Fibroblast of skin of scalp (primary cell): ENCODE data around the gene ELFN1.

Source experiments
- DNase-seq: peaks from one replicate; pipeline ENCODE4 v3.0.0-alpha.2; 2013

Gene ELFN1

GRCh38 chr7:1677206-1678080 lies 7.4 kb downstream of the ELFN1 start:
- DNase-seq = no peak

- DNase-seq = no peak
Measured at GRCh38 chr7:1678081-1678543, 8.0 kb downstream of the ELFN1 start.

GRCh38 chr7:1678571-1679325 lies 8.7 kb downstream of the ELFN1 start:
- DNase-seq = no peak

- DNase-seq = no peak
Measured at GRCh38 chr7:1679326-1679965, 9.4 kb downstream of the ELFN1 start.

- DNase-seq = no peak
Measured at GRCh38 chr7:1679966-1680730, 10.1 kb downstream of the ELFN1 start.

- no peak for DNase-seq
Measured at GRCh38 chr7:1681581-1681980, 11.5 kb downstream of the ELFN1 start.

- DNase-seq = no peak
Measured at GRCh38 chr7:1685000-1685624, 15.0 kb downstream of the ELFN1 start.

- no peak for DNase-seq
Measured at GRCh38 chr7:1688542-1688941, 18.5 kb downstream of the ELFN1 start.

GRCh38 chr7:1689311-1689710 lies 19.2 kb downstream of the ELFN1 start:
- DNase-seq = no peak

GRCh38 chr7:1690359-1690958 lies 20.4 kb downstream of the ELFN1 start:
- DNase-seq = no peak

GRCh38 chr7:1691096-1691495 lies 21.0 kb downstream of the ELFN1 start:
- no peak for DNase-seq

- DNase-seq = no peak
Measured at GRCh38 chr7:1691601-1692514, 21.8 kb downstream of the ELFN1 start.

GRCh38 chr7:1692515-1693418 lies 22.7 kb downstream of the ELFN1 start:
- DNase-seq = no peak

GRCh38 chr7:1693419-1693990 lies 23.4 kb downstream of the ELFN1 start:
- DNase-seq = no peak

- DNase-seq = peak; percentile 73
Measured at GRCh38 chr7:1693991-1694524, 24.0 kb downstream of the ELFN1 start.

- no peak for DNase-seq
Measured at GRCh38 chr7:1694611-1695511, 24.8 kb downstream of the ELFN1 start.

GRCh38 chr7:1695800-1696454 lies 25.9 kb downstream of the ELFN1 start:
- DNase-seq = no peak
